ENCODE results near the gene NASP.

- TF ChIP-seq, protein P1, sequence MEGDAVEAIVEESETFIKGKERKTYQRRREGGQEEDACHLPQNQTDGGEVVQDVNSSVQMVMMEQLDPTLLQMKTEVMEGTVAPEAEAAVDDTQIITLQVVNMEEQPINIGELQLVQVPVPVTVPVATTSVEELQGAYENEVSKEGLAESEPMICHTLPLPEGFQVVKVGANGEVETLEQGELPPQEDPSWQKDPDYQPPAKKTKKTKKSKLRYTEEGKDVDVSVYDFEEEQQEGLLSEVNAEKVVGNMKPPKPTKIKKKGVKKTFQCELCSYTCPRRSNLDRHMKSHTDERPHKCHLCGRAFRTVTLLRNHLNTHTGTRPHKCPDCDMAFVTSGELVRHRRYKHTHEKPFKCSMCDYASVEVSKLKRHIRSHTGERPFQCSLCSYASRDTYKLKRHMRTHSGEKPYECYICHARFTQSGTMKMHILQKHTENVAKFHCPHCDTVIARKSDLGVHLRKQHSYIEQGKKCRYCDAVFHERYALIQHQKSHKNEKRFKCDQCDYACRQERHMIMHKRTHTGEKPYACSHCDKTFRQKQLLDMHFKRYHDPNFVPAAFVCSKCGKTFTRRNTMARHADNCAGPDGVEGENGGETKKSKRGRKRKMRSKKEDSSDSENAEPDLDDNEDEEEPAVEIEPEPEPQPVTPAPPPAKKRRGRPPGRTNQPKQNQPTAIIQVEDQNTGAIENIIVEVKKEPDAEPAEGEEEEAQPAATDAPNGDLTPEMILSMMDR (IDR thresholded peaks at IDR 0.05), result no peak
- TF ChIP-seq POLR2A (IDR thresholded peaks at IDR 0.05), result no peak
- no peak for TF ChIP-seq EP300 (IDR thresholded peaks at IDR 0.05)
Measured at GRCh38 chr1:45568421-45568820, 15.4 kb upstream of the NASP start.
